ENCODE results near the gene ACOT8. TPM values are rescaled to one million over a fixed set of nuclear protein-coding genes. Genes with fewer than 3 reads are reported as not detected.
"Not testable (repeated sequence)": the region's sequence is repeated elsewhere in the genome, so short reads cannot be mapped to it uniquely, and the experiment has no call there.

The ACOT8 gene
- 33.8 TPM for total RNA-seq (ENCODE audit: unreplicated experiment)
- long read RNA-seq, transcript ACOT8-201 (6 exons, 1,168 nt) = major isoform, 31 of 52 reads
- long read RNA-seq, partial matches to known transcripts = 1 of 52 reads
- long read RNA-seq, other reads (novel, unspliced or antisense) = 15 of 52 reads

DNA sequence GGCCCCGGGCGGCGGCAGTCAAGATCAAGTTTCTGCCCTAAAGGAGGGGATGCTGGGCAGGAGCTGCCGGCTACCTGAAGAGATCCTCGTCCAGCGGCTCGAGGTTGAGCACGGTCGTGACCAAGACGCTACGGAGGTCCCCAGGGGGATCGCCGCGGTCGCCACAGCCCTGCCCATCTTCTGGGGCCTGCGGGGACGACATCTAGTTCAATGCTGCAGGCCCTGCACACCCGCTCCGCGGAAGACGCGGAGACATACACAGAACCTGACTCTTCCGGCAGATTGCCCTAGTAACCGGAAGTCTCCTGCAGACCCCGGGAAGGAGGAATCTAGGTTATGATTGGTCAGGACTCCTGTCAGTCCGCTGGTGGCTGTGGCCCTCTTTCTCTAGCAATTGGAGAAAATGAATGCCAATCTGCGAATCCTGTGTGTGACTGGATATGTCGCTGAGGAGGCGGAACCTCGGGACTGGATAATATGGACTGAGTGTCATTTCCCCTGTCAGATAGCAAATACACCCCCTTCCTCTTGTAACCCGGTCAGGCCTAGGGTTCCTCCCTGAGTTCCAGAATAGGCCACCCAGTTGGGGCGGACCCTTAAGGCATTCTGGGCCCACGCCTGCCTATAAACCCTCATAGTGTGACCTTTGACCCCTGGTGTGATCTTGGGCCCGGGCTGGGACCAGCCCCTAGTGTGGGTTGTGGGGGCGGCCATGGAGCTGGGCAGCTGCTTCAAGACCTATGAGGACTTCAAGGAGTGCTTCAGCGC lies at the start of gene ACOT8, which contains the start of gene ZSWIM3:
ACOT8 (minus strand) TSS at position 279 of the 768 bp plus-strand sequence; CDS start at position 202, 77 bp downstream.
ZSWIM3 (plus strand) TSS at position 501 of the 768 bp plus-strand sequence; CDS start at position 713, 212 bp downstream.
- peaks cover 4% of the 10 kb centered on the region for H3K9me3 Mint-ChIP-seq (ENCODE audit: unreplicated experiment)
- peak within 1 kb of the TSS; percentile 95 for H3K27ac Mint-ChIP-seq (ENCODE audit: unreplicated experiment)
- H3K4me3 Mint-ChIP-seq (ENCODE audit: unreplicated experiment) = peak within 1 kb of the TSS; percentile 95
- no peaks in the 10 kb centered on the region for H3K36me3 Mint-ChIP-seq (ENCODE audit: unreplicated experiment)
- peaks cover 5% of the 10 kb centered on the region for H3K27me3 Mint-ChIP-seq (ENCODE audit: unreplicated experiment)
- H3K4me1 Mint-ChIP-seq (ENCODE audit: low read depth, unreplicated experiment) = peaks cover 6% of the 10 kb centered on the region
- peak; percentile 84 for DNase-seq
- TF ChIP-seq CTCF (IDR thresholded peaks at IDR 0.05; ENCODE audit: partially characterized antibody, unreplicated experiment) = no peak

GRCh38 chr20:45905505-45906079 lies 48.4 kb upstream of the ACOT8 start:
- TF ChIP-seq CTCF (IDR thresholded peaks at IDR 0.05; ENCODE audit: partially characterized antibody, unreplicated experiment) = no peak
- DNase-seq = no peak
- Mint-ChIP-seq H3K27me3 (ENCODE audit: unreplicated experiment) (peaks cover under 1% of the 10 kb centered on the region), H3K36me3 (ENCODE audit: unreplicated experiment) (no peaks in the 10 kb centered on the region), H3K4me1 (ENCODE audit: low read depth, unreplicated experiment) (peaks cover 1% of the 10 kb centered on the region), H3K27ac (ENCODE audit: unreplicated experiment) (no peak overlapping the region), H3K4me3 (ENCODE audit: unreplicated experiment) (no peak overlapping the region), H3K9me3 (ENCODE audit: unreplicated experiment) (peaks cover 3% of the 10 kb centered on the region)

- no peak overlapping the region for H3K4me3 Mint-ChIP-seq (ENCODE audit: unreplicated experiment)
- H3K4me1 Mint-ChIP-seq (ENCODE audit: low read depth, unreplicated experiment) = no peaks in the 10 kb centered on the region
- H3K27me3 Mint-ChIP-seq (ENCODE audit: unreplicated experiment) = no peaks in the 10 kb centered on the region
- no peaks in the 10 kb centered on the region for H3K36me3 Mint-ChIP-seq (ENCODE audit: unreplicated experiment)
- TF ChIP-seq CTCF (IDR thresholded peaks at IDR 0.05; ENCODE audit: partially characterized antibody, unreplicated experiment) = no peak
- H3K9me3 Mint-ChIP-seq (ENCODE audit: unreplicated experiment) = peaks cover 3% of the 10 kb centered on the region
- no peak overlapping the region for H3K27ac Mint-ChIP-seq (ENCODE audit: unreplicated experiment)
- no peak for DNase-seq
Observed at GRCh38 chr20:45904583-45905504, 47.7 kb upstream of the ACOT8 start.

DNA sequence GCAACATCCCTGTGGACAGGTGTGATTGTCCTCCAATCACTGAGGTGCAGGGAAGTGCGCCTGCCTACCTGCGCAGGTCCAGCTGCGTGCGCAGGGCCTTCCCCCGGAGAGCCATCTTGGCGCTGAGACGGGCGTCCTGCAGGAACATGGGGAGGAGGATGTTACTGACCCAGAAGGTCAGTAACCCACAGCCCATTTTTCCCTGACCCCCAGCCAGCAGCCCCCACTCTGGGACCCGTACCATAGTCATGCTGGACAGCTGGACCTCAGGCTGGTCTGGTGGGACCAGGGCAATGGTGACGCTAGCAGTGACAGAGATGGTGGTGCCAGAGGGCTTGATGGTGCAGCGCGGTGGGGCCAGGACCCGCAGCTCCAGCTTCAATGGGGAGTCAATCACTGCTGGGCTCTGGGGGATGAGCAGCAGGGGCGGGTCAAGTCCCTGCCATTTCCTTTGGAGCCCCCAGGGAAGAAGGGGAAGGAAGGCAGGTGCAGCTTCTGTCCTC lies 45.1 kb upstream of the ACOT8 start:
- Mint-ChIP-seq H3K27me3 (ENCODE audit: unreplicated experiment) (peaks cover 8% of the 10 kb centered on the region), H3K36me3 (ENCODE audit: unreplicated experiment) (no peaks in the 10 kb centered on the region)

DNA sequence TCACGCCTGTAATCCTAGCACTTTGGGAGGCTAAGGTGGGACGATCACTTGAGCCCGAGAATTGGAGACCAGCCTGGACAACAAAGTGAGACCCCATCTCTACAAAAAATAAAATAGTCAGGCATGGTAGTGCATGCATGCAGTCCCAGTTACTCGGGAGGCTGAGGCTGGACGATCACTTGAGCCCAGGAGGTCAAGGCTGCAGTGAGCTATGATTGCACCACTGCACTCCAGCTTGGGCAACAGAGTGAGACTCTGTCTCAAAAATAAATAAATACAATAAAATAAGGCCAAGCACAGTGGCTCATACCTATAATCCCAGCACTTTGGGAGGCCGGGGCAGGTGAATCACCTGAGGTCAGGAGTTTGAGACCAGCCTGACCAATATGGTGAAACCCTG lies 44.1 kb upstream of the ACOT8 start:
- H3K36me3 Mint-ChIP-seq (ENCODE audit: unreplicated experiment); DNase-seq; H3K27ac Mint-ChIP-seq (ENCODE audit: unreplicated experiment); H3K4me3 Mint-ChIP-seq (ENCODE audit: unreplicated experiment); H3K4me1 Mint-ChIP-seq (ENCODE audit: low read depth, unreplicated experiment); H3K27me3 Mint-ChIP-seq (ENCODE audit: unreplicated experiment); H3K9me3 Mint-ChIP-seq (ENCODE audit: unreplicated experiment): not testable (repeated sequence)

More for the DNA sequence above, 45.1 kb upstream of the ACOT8 start:
- Mint-ChIP-seq H3K4me3 (ENCODE audit: unreplicated experiment) (no peak overlapping the region), H3K27ac (ENCODE audit: unreplicated experiment) (no peak overlapping the region), H3K4me1 (ENCODE audit: low read depth, unreplicated experiment) (peaks cover 5% of the 10 kb centered on the region), H3K9me3 (ENCODE audit: unreplicated experiment) (peaks cover 2% of the 10 kb centered on the region)
- TF ChIP-seq CTCF (IDR thresholded peaks at IDR 0.05; ENCODE audit: partially characterized antibody, unreplicated experiment) = no peak
- no peak for DNase-seq
